Effector CD8-positive, alpha-beta T cell (primary cell): ENCODE results near the gene ABCG1.
A peak's percentile ranks its signal among the peaks of the same experiment; 100 is the strongest.

Experiments
- DNase-seq: peaks from one replicate; lab custom pipeline; 2025; lab: John Stamatoyannopoulos, UW

The ABCG1 gene

GRCh38 chr21:42214081-42214750 lies 4.7 kb upstream of the ABCG1 start:
- DNase-seq, result no peak

- no peak for DNase-seq
These were observed 4.0 kb upstream of the ABCG1 start for GRCh38 chr21:42214921-42215320.

- DNase-seq, result no peak
These were observed 2.8 kb upstream of the ABCG1 start for GRCh38 chr21:42215942-42216725.

GRCh38 chr21:42216726-42217572 lies 2.0 kb upstream of the ABCG1 start:
- DNase-seq, result no peak

GRCh38 chr21:42219606-42220137 lies 732 bp downstream of the ABCG1 start:
- peak; percentile 37 for DNase-seq

GRCh38 chr21:42220138-42220701 lies 1.3 kb downstream of the ABCG1 start:
- peak; percentile 60 for DNase-seq

GRCh38 chr21:42221581-42222345 lies 2.8 kb downstream of the ABCG1 start:
- no peak for DNase-seq

- DNase-seq, result no peak
These were observed 3.4 kb downstream of the ABCG1 start for GRCh38 chr21:42222386-42222785.

GRCh38 chr21:42222821-42223390 lies 4.0 kb downstream of the ABCG1 start:
- no peak for DNase-seq

- no peak for DNase-seq
These were observed 5.1 kb downstream of the ABCG1 start for GRCh38 chr21:42223826-42224575.

GRCh38 chr21:42225042-42225441 lies 6.1 kb downstream of the ABCG1 start:
- DNase-seq, result no peak

- DNase-seq, result no peak
These were observed 6.7 kb downstream of the ABCG1 start for GRCh38 chr21:42225571-42226155.

GRCh38 chr21:42226626-42227025 lies 7.7 kb downstream of the ABCG1 start:
- DNase-seq, result no peak

GRCh38 chr21:42227909-42228708 lies 9.2 kb downstream of the ABCG1 start:
- DNase-seq, result peak; percentile 71

GRCh38 chr21:42228709-42229220 lies 9.8 kb downstream of the ABCG1 start:
- no peak for DNase-seq

- DNase-seq, result no peak
These were observed 10.7 kb downstream of the ABCG1 start for GRCh38 chr21:42229676-42230075.

- DNase-seq, result no peak
These were observed 11.2 kb downstream of the ABCG1 start for GRCh38 chr21:42230178-42230577.

- DNase-seq, result no peak
These were observed 11.7 kb downstream of the ABCG1 start for GRCh38 chr21:42230636-42231035.

- DNase-seq, result no peak
These were observed 12.8 kb downstream of the ABCG1 start for GRCh38 chr21:42231756-42232155.
